A549 (cell line): ENCODE measurements around the gene CD200R1.

Source experiments
- CHD4 ChIP-seq: fragments of 200-600 bp; sonication (generic); IDR thresholded peaks from 2 replicates; pipeline ENCODE4 v1.6.1; 2016; ENCODE audit warnings: antibody characterized with exemption, mild to moderate bottlenecking, borderline replicate concordance
- EP300 ChIP-seq, 2 experiments: fragments of >200 bp; sonication (Bioruptor Twin); formaldehyde crosslinking; IDR thresholded peaks; 2 replicates in 1 of 2; 3 replicates in 1 of 2; pipeline ENCODE4 v1.6.1; 2016 to 2017
- POLR2A ChIP-seq: IDR thresholded peaks from 2 replicates; pipeline ENCODE4 v1.6.1; 2012; ENCODE audit warnings: mild to moderate bottlenecking, low read length
- RCOR1 ChIP-seq: fragments of 150-350 bp; IDR thresholded peaks from 2 replicates; pipeline ENCODE4 v1.6.1; 2014; ENCODE audit warnings: antibody characterized with exemption, low read length, low read depth
- TF ChIP-seq, protein P1 (sequence below): IDR thresholded peaks from 2 replicates; pipeline ENCODE4 v1.6.1; 2012
- TF ChIP-seq, protein P2 (sequence below): fragments of >200 bp; sonication (Bioruptor Twin); formaldehyde crosslinking; IDR thresholded peaks from 3 replicates; pipeline ENCODE4 v1.5.1; 2016

DNA sequence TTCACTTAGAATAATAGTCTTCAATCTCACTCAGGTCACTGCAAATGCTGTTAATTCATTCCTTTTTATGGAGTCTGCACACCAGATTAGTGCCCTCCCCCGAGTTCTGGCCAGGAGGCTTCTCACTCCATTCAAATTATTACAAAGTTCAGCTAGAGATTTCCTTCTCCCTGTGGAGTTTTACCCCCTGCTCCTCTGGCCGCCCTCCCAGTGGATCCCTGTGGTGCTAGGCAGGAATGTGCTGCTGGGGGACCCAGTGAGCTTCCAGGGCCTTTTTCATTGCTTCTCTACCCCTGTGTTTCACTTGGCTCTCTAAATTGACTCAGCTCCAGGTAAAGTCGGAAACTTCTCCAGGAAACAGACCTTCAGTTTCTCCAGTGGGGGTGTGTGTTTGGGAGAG, 85.5 kb downstream of the CD200R1 start:
- TF ChIP-seq CHD4, result no peak
- TF ChIP-seq RCOR1, result no peak
- TF ChIP-seq, protein P1, sequence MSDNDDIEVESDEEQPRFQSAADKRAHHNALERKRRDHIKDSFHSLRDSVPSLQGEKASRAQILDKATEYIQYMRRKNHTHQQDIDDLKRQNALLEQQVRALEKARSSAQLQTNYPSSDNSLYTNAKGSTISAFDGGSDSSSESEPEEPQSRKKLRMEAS, result no peak
- TF ChIP-seq, protein P2, sequence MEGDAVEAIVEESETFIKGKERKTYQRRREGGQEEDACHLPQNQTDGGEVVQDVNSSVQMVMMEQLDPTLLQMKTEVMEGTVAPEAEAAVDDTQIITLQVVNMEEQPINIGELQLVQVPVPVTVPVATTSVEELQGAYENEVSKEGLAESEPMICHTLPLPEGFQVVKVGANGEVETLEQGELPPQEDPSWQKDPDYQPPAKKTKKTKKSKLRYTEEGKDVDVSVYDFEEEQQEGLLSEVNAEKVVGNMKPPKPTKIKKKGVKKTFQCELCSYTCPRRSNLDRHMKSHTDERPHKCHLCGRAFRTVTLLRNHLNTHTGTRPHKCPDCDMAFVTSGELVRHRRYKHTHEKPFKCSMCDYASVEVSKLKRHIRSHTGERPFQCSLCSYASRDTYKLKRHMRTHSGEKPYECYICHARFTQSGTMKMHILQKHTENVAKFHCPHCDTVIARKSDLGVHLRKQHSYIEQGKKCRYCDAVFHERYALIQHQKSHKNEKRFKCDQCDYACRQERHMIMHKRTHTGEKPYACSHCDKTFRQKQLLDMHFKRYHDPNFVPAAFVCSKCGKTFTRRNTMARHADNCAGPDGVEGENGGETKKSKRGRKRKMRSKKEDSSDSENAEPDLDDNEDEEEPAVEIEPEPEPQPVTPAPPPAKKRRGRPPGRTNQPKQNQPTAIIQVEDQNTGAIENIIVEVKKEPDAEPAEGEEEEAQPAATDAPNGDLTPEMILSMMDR, result no peak
- TF ChIP-seq EP300 (IDR thresholded peaks at IDR 0.05), result no peak
- TF ChIP-seq POLR2A, result no peak
